ENCODE measurements around the gene FLAD1.

DNA sequence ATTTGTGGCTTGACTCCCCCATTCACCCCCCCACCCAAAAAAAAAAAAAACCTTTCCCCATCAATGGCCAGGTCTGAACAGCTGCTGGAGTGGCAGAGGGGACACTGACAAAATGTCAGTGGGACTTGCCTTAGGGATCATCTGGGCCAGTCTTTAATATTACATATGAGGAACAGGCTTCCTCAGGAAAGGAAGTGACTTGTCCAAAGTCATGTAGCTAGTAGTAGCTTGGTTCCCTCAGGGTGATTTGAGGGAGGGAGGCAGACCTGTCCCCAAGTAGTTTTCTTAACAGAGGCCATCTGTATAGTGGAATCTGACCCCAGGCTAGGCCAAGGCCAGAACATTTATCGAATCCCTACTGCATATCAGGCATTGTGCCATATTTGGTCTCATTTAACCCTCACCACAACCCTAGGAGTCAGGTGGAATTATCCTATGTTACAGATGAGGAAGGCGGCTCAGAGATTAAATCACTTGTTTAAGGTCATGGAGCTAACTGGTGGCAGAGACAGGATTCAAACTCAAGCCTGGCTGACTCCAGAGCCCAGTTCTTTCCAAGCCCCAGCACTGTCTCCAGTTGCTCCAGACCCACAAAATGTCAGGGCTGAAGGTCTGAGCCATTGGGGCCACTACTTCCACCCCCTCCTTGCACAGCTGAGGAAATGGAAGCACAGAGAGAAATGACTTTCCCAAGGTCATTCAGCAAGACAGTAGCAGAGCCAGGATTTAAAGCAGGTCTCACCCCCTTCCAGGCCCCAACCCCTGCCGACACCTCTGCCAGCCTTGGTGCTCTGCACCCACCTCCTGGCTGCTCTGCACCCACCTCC lies 29.8 kb downstream of the FLAD1 start:
- TF ChIP-seq, protein P1, sequence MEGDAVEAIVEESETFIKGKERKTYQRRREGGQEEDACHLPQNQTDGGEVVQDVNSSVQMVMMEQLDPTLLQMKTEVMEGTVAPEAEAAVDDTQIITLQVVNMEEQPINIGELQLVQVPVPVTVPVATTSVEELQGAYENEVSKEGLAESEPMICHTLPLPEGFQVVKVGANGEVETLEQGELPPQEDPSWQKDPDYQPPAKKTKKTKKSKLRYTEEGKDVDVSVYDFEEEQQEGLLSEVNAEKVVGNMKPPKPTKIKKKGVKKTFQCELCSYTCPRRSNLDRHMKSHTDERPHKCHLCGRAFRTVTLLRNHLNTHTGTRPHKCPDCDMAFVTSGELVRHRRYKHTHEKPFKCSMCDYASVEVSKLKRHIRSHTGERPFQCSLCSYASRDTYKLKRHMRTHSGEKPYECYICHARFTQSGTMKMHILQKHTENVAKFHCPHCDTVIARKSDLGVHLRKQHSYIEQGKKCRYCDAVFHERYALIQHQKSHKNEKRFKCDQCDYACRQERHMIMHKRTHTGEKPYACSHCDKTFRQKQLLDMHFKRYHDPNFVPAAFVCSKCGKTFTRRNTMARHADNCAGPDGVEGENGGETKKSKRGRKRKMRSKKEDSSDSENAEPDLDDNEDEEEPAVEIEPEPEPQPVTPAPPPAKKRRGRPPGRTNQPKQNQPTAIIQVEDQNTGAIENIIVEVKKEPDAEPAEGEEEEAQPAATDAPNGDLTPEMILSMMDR (IDR thresholded peaks at IDR 0.05), result no peak
- TF ChIP-seq POLR2A (IDR thresholded peaks at IDR 0.05), result no peak
